ENCODE data around the gene ZNHIT2. TPM values are rescaled to one million over a fixed set of nuclear protein-coding genes. Genes with fewer than 3 reads are reported as not detected.

The ZNHIT2 gene
- total and polyA plus RNA-seq, 2 of the 13 experiments (the other 11 are each of a cell fraction or from before 2014, with no cell fraction given): 1.1 to 6.5 TPM

GRCh38 chr11:65117206-65118096 is at the start of gene ZNHIT2 (continued):
- no peak for TF ChIP-seq FUBP1 (CRISPR knock-in tag; IDR thresholded peaks at IDR 0.05; ENCODE audit: borderline replicate concordance)
- no peak for TF ChIP-seq HHEX (CRISPR knock-in tag; IDR thresholded peaks at IDR 0.05)
- no peak for TF ChIP-seq TFAP4 (IDR thresholded peaks at IDR 0.05; ENCODE audit: borderline replicate concordance, low read depth)
- 0 out of 2 replicates have a peak, but pooled peaks have one; percentile 57 for TF ChIP-seq ZNF530 (CRISPR knock-in tag; IDR thresholded peaks at IDR 0.05; ENCODE audit: low read depth)
- TF ChIP-seq ZFP36L2 (CRISPR knock-in tag; IDR thresholded peaks at IDR 0.05): no peak
- TF ChIP-seq ZNF343 (CRISPR knock-in tag; IDR thresholded peaks at IDR 0.05): peak; percentile 76; the same call in 1 of the 2 replicates
- TF ChIP-seq ATF5 (CRISPR knock-in tag; IDR thresholded peaks at IDR 0.05; ENCODE audit: low read depth): peak; percentile 89; the same call in 1 of the 2 replicates
- no peak for TF ChIP-seq TRIM24 (CRISPR knock-in tag; IDR thresholded peaks at IDR 0.05)
- no peak for TF ChIP-seq IKZF1 (IDR thresholded peaks at IDR 0.05)
- TF ChIP-seq ZNF558 (CRISPR knock-in tag; IDR thresholded peaks at IDR 0.05; ENCODE audit: borderline replicate concordance): peak; percentile 97
- TF ChIP-seq ZNF264 (CRISPR knock-in tag; IDR thresholded peaks at IDR 0.05): no peak
- no peak for TF ChIP-seq ZNF446 (CRISPR knock-in tag; IDR thresholded peaks at IDR 0.05)
- no peak for TF ChIP-seq ZNF207 (IDR thresholded peaks at IDR 0.05; ENCODE audit: borderline replicate concordance)
- no peak; a peak in 1 of 4 replicates for TF ChIP-seq REST (IDR thresholded peaks at IDR 0.05; ENCODE audit: borderline replicate concordance in 1 of 2, low read depth in 1 of 2, low read length in 2 of 2)
- no peak for TF ChIP-seq ZMYM2 (CRISPR knock-in tag; IDR thresholded peaks at IDR 0.05)
- no peak for TF ChIP-seq ZNF354B (CRISPR knock-in tag; IDR thresholded peaks at IDR 0.05)
- TF ChIP-seq HDAC6 (IDR thresholded peaks at IDR 0.05; ENCODE audit: low read depth, low read length): no peak
- TF ChIP-seq MED13 (CRISPR knock-in tag; IDR thresholded peaks at IDR 0.05): peak; percentile 39
- no peak; the same call in none of the 2 replicates for TF ChIP-seq ZNF629 (CRISPR knock-in tag; conservative IDR thresholded peaks at IDR 0.05)
- peak; percentile 38; the same call in 1 of the 2 replicates for TF ChIP-seq ZNF124 (CRISPR knock-in tag; IDR thresholded peaks at IDR 0.05)
- TF ChIP-seq THRA (CRISPR knock-in tag; IDR thresholded peaks at IDR 0.05; ENCODE audit: borderline replicate concordance): peak; percentile 26; the same call in 1 of the 2 replicates
- peak; percentile 79 for TF ChIP-seq KDM3A (CRISPR knock-in tag; IDR thresholded peaks at IDR 0.05; ENCODE audit: low read depth)
